ENCODE results near the gene DEFB128.
"Not testable (repeated sequence)": the region's sequence is repeated elsewhere in the genome, so short reads cannot be mapped to it uniquely, and the experiment has no call there.

DEFB128 gene

GRCh38 chr20:189611-190010 is at the start of gene DEFB128:
TSS of gene DEFB128 (minus strand) at chr20:189711. CDS start at chr20:189623, 88 bp downstream.
- Histone ChIP-seq H3K4me3 (ENCODE audit: insufficient read length, low read depth) (no peak within 1 kb of the TSS), H3K9ac (ENCODE audit: insufficient read length, low read depth) (no peak within 1 kb of the TSS), H3K9me3 (ENCODE audit: insufficient read depth, low read length) (peaks cover 12% of the 10 kb centered on the region; the same call in 1 of the 2 replicates), H3K36me3 (ENCODE audit: insufficient read depth, insufficient read length, low read length) (no peaks in the 10 kb centered on the region), H3K4me1 (ENCODE audit: insufficient read depth, insufficient read length) (no peaks in the 10 kb centered on the region), H3K27me3 (ENCODE audit: insufficient read depth, insufficient read length) (no peaks in the 10 kb centered on the region)
- TF ChIP-seq SUZ12 (IDR thresholded peaks at IDR 0.05; ENCODE audit: extremely low read depth, insufficient read depth, insufficient read length) = no peak
- TF ChIP-seq ZNF274 (IDR thresholded peaks at IDR 0.05; ENCODE audit: low read depth, low read length) = no peak
- TF ChIP-seq YY1 (IDR thresholded peaks at IDR 0.05; ENCODE audit: insufficient read depth, insufficient read length) = no peak
- DNase-seq (ENCODE audit: low read depth, low spot score) = no peak

- Histone ChIP-seq H3K9me3 (ENCODE audit: insufficient read depth, low read length) (no peaks in the 10 kb centered on the region), H3K4me3 (ENCODE audit: insufficient read length, low read depth) (no peak overlapping the region), H3K27me3 (ENCODE audit: insufficient read depth, insufficient read length) (no peaks in the 10 kb centered on the region), H3K4me1 (ENCODE audit: insufficient read depth, insufficient read length) (no peaks in the 10 kb centered on the region), H3K9ac (ENCODE audit: insufficient read length, low read depth) (no peak overlapping the region), H3K36me3 (ENCODE audit: insufficient read depth, insufficient read length, low read length) (no peaks in the 10 kb centered on the region)
- no peak for DNase-seq (ENCODE audit: low read depth, low spot score)
- TF ChIP-seq ZNF274 (IDR thresholded peaks at IDR 0.05; ENCODE audit: low read depth, low read length) = no peak
- no peak for TF ChIP-seq YY1 (IDR thresholded peaks at IDR 0.05; ENCODE audit: insufficient read depth, insufficient read length)
- TF ChIP-seq SUZ12 (IDR thresholded peaks at IDR 0.05; ENCODE audit: extremely low read depth, insufficient read depth, insufficient read length) = no peak
Measured at GRCh38 chr20:237929-238328, 48.4 kb upstream of the DEFB128 start.

- H3K9me3 ChIP-seq (ENCODE audit: insufficient read depth, low read length) = no peaks in the 10 kb centered on the region
- no peaks in the 10 kb centered on the region for H3K36me3 ChIP-seq (ENCODE audit: insufficient read depth, insufficient read length, low read length)
- no peak for DNase-seq (ENCODE audit: low read depth, low spot score)
- no peak overlapping the region for H3K9ac ChIP-seq (ENCODE audit: insufficient read length, low read depth)
- no peak overlapping the region for H3K4me3 ChIP-seq (ENCODE audit: insufficient read length, low read depth)
- TF ChIP-seq ZNF274 (IDR thresholded peaks at IDR 0.05; ENCODE audit: low read depth, low read length) (no peak), SUZ12 (IDR thresholded peaks at IDR 0.05; ENCODE audit: extremely low read depth, insufficient read depth, insufficient read length) (no peak), YY1 (IDR thresholded peaks at IDR 0.05; ENCODE audit: insufficient read depth, insufficient read length) (no peak)
- H3K4me1 ChIP-seq (ENCODE audit: insufficient read depth, insufficient read length) = no peaks in the 10 kb centered on the region
- no peaks in the 10 kb centered on the region for H3K27me3 ChIP-seq (ENCODE audit: insufficient read depth, insufficient read length)
Measured at GRCh38 chr20:237489-237888, 48.0 kb upstream of the DEFB128 start.

DNA sequence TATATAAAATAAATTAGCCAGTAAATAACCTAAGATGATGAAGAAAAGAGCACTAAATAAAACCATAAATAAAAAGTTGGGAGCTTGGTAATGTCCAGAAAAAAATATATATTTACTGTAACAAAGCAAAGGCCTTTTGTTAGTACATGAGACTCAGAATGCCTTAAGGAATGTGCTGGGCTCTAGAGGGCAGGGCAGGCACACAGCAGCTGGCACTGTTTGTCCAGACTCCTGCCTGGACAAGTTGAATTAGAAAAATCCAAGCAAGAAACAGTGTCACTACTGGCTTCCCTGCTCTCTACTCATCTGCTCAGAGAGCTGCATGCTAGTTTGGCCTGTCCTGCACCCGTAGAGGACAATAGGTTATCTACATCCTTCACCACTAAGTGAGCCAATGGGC is 46.4 kb upstream of the DEFB128 start:
- no peaks in the 10 kb centered on the region for H3K4me1 ChIP-seq (ENCODE audit: insufficient read depth, insufficient read length)
- H3K9me3 ChIP-seq (ENCODE audit: insufficient read depth, low read length) = no peaks in the 10 kb centered on the region
- no peak for DNase-seq (ENCODE audit: low read depth, low spot score)
- no peak overlapping the region for H3K4me3 ChIP-seq (ENCODE audit: insufficient read length, low read depth)
- no peak overlapping the region for H3K9ac ChIP-seq (ENCODE audit: insufficient read length, low read depth)
- no peaks in the 10 kb centered on the region for H3K27me3 ChIP-seq (ENCODE audit: insufficient read depth, insufficient read length)
- TF ChIP-seq YY1 (IDR thresholded peaks at IDR 0.05; ENCODE audit: insufficient read depth, insufficient read length) (no peak), ZNF274 (IDR thresholded peaks at IDR 0.05; ENCODE audit: low read depth, low read length) (no peak), SUZ12 (IDR thresholded peaks at IDR 0.05; ENCODE audit: extremely low read depth, insufficient read depth, insufficient read length) (no peak)
- H3K36me3 ChIP-seq (ENCODE audit: insufficient read depth, insufficient read length, low read length) = no peaks in the 10 kb centered on the region

DNA sequence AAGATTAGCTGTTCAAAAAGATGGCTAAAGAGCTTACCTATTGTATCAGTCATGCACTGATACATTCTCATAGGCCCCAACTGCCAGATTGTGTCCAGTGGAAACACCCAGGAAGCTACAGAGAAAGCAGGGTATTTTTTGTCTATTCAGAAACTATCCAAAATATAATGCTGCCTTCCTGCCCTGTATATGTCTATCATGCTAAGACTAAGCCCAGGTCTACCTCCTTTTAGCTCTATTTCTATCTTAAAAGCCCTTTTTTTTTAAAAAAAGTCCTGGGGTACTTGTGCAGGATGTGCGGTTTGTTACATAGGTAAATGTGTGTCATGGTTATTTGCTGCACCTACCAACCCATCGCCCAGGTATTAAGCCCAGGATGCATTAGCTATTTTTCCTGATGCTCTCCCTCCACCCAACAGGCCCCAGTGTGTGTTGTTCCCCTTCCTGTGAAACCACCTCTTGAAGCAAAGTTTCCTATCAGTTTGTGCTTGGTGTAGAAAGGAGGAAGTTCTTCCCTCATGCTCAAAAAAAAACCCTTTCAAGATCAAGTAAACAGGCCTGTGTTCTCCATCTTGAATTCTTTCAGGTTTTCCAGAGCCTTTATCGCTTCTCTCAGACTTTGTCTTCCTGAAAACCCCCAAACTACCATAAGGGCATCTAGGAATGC is 38.1 kb upstream of the DEFB128 start:
- Histone ChIP-seq H3K4me3 (ENCODE audit: insufficient read length, low read depth) (no peak overlapping the region), H3K4me1 (ENCODE audit: insufficient read depth, insufficient read length) (no peaks in the 10 kb centered on the region), H3K36me3 (ENCODE audit: insufficient read depth, insufficient read length, low read length) (no peaks in the 10 kb centered on the region), H3K9ac (ENCODE audit: insufficient read length, low read depth) (no peak overlapping the region), H3K27me3 (ENCODE audit: insufficient read depth, insufficient read length) (no peaks in the 10 kb centered on the region), H3K9me3 (ENCODE audit: insufficient read depth, low read length) (no peaks in the 10 kb centered on the region)
- no peak for TF ChIP-seq ZNF274 (IDR thresholded peaks at IDR 0.05; ENCODE audit: low read depth, low read length)
- TF ChIP-seq SUZ12 (IDR thresholded peaks at IDR 0.05; ENCODE audit: extremely low read depth, insufficient read depth, insufficient read length) = no peak
- no peak for TF ChIP-seq YY1 (IDR thresholded peaks at IDR 0.05; ENCODE audit: insufficient read depth, insufficient read length)
- no peak for DNase-seq (ENCODE audit: low read depth, low spot score)

- Histone ChIP-seq H3K36me3 (ENCODE audit: insufficient read depth, insufficient read length, low read length) (no peaks in the 10 kb centered on the region), H3K4me3 (ENCODE audit: insufficient read length, low read depth) (no peak within 1 kb of the TSS), H3K9ac (ENCODE audit: insufficient read length, low read depth) (no peak within 1 kb of the TSS), H3K9me3 (ENCODE audit: insufficient read depth, low read length) (no peaks in the 10 kb centered on the region), H3K27me3 (ENCODE audit: insufficient read depth, insufficient read length) (peaks cover 1% of the 10 kb centered on the region), H3K4me1 (ENCODE audit: insufficient read depth, insufficient read length) (no peaks in the 10 kb centered on the region)
- DNase-seq (ENCODE audit: low read depth, low spot score) = no peak
- TF ChIP-seq ZNF274 (IDR thresholded peaks at IDR 0.05; ENCODE audit: low read depth, low read length) (no peak), YY1 (IDR thresholded peaks at IDR 0.05; ENCODE audit: insufficient read depth, insufficient read length) (no peak), SUZ12 (IDR thresholded peaks at IDR 0.05; ENCODE audit: extremely low read depth, insufficient read depth, insufficient read length) (no peak)
Measured at GRCh38 chr20:226958-227357, 37.4 kb upstream of the DEFB128 start, which contains the start of gene DEFB129. TSS of gene DEFB129 (plus strand) at chr20:227258. CDS start at chr20:227289, 31 bp downstream.

DNA sequence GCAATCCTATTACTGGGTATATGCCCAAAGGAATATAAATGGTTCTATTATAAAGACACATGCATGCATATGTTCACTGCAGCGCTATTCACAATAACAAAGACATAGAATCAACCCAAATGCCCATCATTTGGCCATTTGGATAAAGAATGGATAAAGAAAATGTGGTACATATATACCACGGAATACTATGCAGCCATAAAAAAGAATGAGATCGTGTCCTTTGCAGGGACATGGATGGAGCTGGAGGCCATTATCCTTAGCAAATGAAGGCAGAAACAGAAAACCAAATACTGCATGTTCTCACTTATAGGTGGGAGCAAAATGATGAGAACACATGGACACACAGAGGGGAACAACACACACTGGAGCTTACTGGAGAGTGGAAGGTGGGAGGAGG is 36.4 kb upstream of the DEFB128 start:
- not testable (repeated sequence) for H3K27me3 ChIP-seq (ENCODE audit: insufficient read depth, insufficient read length); H3K9me3 ChIP-seq (ENCODE audit: insufficient read depth, low read length); H3K4me3 ChIP-seq (ENCODE audit: insufficient read length, low read depth); H3K4me1 ChIP-seq (ENCODE audit: insufficient read depth, insufficient read length); H3K36me3 ChIP-seq (ENCODE audit: insufficient read depth, insufficient read length, low read length); H3K9ac ChIP-seq (ENCODE audit: insufficient read length, low read depth); DNase-seq (ENCODE audit: low read depth, low spot score)
